Head of caudate nucleus (tissue), 42 donors: ENCODE results near the gene VN1R5.
"Not testable (repeated sequence)": the region's sequence is repeated elsewhere in the genome, so short reads cannot be mapped to it uniquely, and the experiment has no call there.

Experiments
- DNase-seq, 42 donors: peaks; one replicate each; pipeline versions ENCODE4 v3.0.0 to v3.0.0-alpha.2; 2020 to 2021; ENCODE audit warnings: mixed read lengths in 7 of 42
- intact Hi-C: fragments of 100-400 bp; cut with DNase I; formaldehyde crosslinking; loops from one replicate; pipeline ENCODE4 v1.15.0; 2022

VN1R5 gene

GRCh38 chr1:247255772-247256171, at the start of gene VN1R5:
Gene VN1R5 (plus strand): TSS chr1:247256072.
- intact Hi-C loops, DNase-seq: not testable (repeated sequence)

- no peak for DNase-seq
- intact Hi-C loops = no loop called here
Measured at GRCh38 chr1:247209396-247209795, 46.5 kb upstream of the VN1R5 start.

- intact Hi-C loops = no loop called here
Measured at GRCh38 chr1:247210062-247210375, 45.9 kb upstream of the VN1R5 start.

GRCh38 chr1:247210376-247211117, 45.3 kb upstream of the VN1R5 start:
- intact Hi-C loops = no loop called here
- DNase-seq = peak; percentile 96 to 99 (median 98)

More at GRCh38 chr1:247210062-247210375, 45.9 kb upstream of the VN1R5 start:
- peak in 1 of 42 donors; percentile 8 for DNase-seq

- intact Hi-C loops = no loop called here
- no peak for DNase-seq
Measured at GRCh38 chr1:247211339-247211738, 44.5 kb upstream of the VN1R5 start.

GRCh38 chr1:247212012-247212411, 43.9 kb upstream of the VN1R5 start:
- intact Hi-C loops = no loop called here
- no peak for DNase-seq

GRCh38 chr1:247212627-247213617, 43.0 kb upstream of the VN1R5 start:
- intact Hi-C loops = no loop called here
- no peak for DNase-seq

GRCh38 chr1:247216261-247216660, 39.6 kb upstream of the VN1R5 start:
- DNase-seq = no peak
- intact Hi-C loops = no loop called here

- DNase-seq = no peak
- intact Hi-C loops = no loop called here
Measured at GRCh38 chr1:247218121-247218651, 37.7 kb upstream of the VN1R5 start.

- intact Hi-C loops, DNase-seq: not testable (repeated sequence)
Measured at GRCh38 chr1:247220280-247220679, 35.6 kb upstream of the VN1R5 start.

- DNase-seq = no peak
- intact Hi-C loops = no loop called here
Measured at GRCh38 chr1:247222840-247223239, 33.0 kb upstream of the VN1R5 start.

GRCh38 chr1:247224822-247225221, 31.1 kb upstream of the VN1R5 start:
- intact Hi-C loops = no loop called here

GRCh38 chr1:247228133-247228532, 27.7 kb upstream of the VN1R5 start:
- intact Hi-C loops = no loop called here

More at GRCh38 chr1:247224822-247225221, 31.1 kb upstream of the VN1R5 start:
- no peak for DNase-seq

GRCh38 chr1:247241691-247242090, 14.2 kb upstream of the VN1R5 start:
- intact Hi-C loops = no loop called here
- no peak for DNase-seq

More at GRCh38 chr1:247228133-247228532, 27.7 kb upstream of the VN1R5 start:
- DNase-seq = no peak

- peak in 6 of 42 donors; percentile 1 to 14 (median 7) for DNase-seq
- intact Hi-C loops = no loop called here
Measured at GRCh38 chr1:247243524-247244137, 12.2 kb upstream of the VN1R5 start.

- intact Hi-C loops = no loop called here
- DNase-seq = no peak
Measured at GRCh38 chr1:247246325-247247115, 9.4 kb upstream of the VN1R5 start.

GRCh38 chr1:247247568-247247967, 8.3 kb upstream of the VN1R5 start:
- DNase-seq = no peak
- intact Hi-C loops = no loop called here

- no peak for DNase-seq
- intact Hi-C loops = no loop called here
Measured at GRCh38 chr1:247266053-247266452, 10.2 kb downstream of the VN1R5 start.
